ENCODE results near the gene CCDC138. TPM values are rescaled to one million over a fixed set of nuclear protein-coding genes. Genes with fewer than 3 reads are reported as not detected.

CCDC138 gene
- total RNA-seq, 1 donor from 2014 or later: 2.9 TPM

DNA sequence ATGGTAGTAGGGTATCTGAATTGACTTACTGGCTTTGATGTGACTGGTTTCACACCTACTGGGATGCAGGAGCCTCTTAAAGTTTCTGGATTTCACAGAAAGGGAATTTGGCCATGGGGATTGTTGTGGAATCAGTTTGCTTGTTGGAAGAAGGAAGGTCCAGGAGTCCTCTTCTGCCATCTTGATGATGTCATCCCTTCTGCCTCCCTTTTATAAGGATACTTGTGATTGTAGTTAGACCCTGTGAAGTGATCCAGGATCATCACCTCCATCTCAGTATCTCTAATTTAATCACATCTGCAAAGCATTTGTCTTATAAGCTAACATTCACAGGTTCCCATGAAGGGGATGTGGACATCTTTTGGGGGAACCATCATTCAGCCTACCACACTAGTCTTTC is 79.5 kb downstream of the CCDC138 start:
- Histone ChIP-seq H3K4me3 (no peak overlapping the region), H3K9me3 (no peaks in the 10 kb centered on the region), H3K27me3 (no peaks in the 10 kb centered on the region), H3K27ac (no peak overlapping the region), H3K4me1 (no peaks in the 10 kb centered on the region), H3K36me3 (no peaks in the 10 kb centered on the region)
- DNase-seq (no peak), ATAC-seq (no peak)
- TF ChIP-seq, protein P1, sequence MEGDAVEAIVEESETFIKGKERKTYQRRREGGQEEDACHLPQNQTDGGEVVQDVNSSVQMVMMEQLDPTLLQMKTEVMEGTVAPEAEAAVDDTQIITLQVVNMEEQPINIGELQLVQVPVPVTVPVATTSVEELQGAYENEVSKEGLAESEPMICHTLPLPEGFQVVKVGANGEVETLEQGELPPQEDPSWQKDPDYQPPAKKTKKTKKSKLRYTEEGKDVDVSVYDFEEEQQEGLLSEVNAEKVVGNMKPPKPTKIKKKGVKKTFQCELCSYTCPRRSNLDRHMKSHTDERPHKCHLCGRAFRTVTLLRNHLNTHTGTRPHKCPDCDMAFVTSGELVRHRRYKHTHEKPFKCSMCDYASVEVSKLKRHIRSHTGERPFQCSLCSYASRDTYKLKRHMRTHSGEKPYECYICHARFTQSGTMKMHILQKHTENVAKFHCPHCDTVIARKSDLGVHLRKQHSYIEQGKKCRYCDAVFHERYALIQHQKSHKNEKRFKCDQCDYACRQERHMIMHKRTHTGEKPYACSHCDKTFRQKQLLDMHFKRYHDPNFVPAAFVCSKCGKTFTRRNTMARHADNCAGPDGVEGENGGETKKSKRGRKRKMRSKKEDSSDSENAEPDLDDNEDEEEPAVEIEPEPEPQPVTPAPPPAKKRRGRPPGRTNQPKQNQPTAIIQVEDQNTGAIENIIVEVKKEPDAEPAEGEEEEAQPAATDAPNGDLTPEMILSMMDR (IDR thresholded peaks at IDR 0.05): no peak
- intact Hi-C loops (cut with DNase I): no loop called here

DNA sequence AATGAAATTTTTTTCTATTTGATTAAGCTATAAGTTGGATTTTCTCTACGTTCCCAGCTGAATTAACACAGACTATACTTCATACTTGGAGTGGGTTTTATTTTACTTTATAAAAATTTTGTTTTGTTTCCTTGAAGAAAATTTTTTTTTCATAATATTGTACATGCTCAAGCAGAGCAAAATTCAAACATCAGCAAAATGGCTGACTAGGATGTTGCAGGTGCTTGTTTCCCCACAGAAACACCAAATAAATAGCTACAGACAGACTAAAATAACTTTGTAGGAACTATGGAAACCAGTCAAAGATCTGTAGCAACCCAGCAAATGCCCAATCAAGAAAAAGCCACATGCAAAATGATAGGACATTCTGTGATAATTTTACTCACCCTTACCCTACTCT is 82.3 kb downstream of the CCDC138 start:
- DNase-seq (no peak), ATAC-seq (no peak)
- TF ChIP-seq, protein P1 (IDR thresholded peaks at IDR 0.05): no peak
- intact Hi-C loops (cut with DNase I): no loop called here
- Histone ChIP-seq H3K4me1 (no peaks in the 10 kb centered on the region), H3K9me3 (no peaks in the 10 kb centered on the region), H3K27me3 (no peaks in the 10 kb centered on the region), H3K4me3 (no peak overlapping the region), H3K36me3 (no peaks in the 10 kb centered on the region), H3K27ac (no peak overlapping the region)

DNA sequence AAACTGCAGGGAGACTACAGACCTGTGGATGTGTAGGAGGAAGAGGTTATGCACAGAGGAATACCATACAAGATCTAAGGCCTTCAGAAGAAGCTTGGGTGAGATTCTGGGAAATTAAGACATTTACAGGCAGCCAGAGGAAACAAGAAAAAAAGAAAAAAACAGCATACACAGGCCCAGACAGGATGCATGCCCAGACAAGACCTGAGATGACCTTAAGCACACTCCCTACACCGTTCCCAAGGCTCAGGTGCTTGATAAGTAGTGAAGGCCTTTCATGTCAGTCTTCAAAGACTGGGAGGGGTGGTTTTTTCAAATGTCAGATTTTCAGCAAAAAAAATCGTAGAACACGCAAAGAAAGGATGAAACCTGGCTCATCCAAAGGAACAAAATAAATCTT is 83.0 kb downstream of the CCDC138 start:
- intact Hi-C loops (cut with DNase I): no loop called here
- Histone ChIP-seq H3K36me3 (no peaks in the 10 kb centered on the region), H3K9me3 (no peaks in the 10 kb centered on the region), H3K27me3 (no peaks in the 10 kb centered on the region), H3K4me1 (no peaks in the 10 kb centered on the region), H3K4me3 (no peak overlapping the region), H3K27ac (no peak overlapping the region)
- ATAC-seq: no peak
- TF ChIP-seq, protein P1 (IDR thresholded peaks at IDR 0.05): no peak
- DNase-seq: no peak

DNA sequence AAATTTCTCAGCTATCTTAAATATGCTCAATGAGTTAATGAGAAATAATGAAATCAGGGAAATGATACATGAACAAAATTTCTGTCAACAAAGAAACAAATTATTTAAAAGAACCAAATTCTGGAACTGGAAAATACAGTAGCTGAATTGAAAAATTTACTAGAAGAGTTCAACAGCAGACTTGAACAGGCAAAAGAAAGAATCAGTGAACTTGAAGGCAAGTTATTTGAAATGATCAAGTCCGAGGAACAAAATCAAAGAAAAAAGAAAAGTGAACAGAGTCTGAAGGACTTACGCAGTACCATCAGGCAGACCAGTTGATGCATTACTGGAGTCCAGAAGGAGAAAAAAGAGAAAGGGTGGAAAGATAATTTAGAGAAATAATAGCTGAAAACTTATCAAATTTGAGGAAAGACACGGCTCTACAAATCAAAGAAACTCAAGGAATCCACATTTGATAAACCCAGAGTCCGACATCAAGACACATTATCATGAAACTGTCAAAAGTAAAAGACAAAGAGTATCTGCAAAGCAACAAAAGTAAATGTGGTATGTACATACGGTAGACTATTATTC is 83.6 kb downstream of the CCDC138 start:
- Histone ChIP-seq H3K27ac (no peak overlapping the region), H3K27me3 (no peaks in the 10 kb centered on the region), H3K36me3 (no peaks in the 10 kb centered on the region), H3K4me1 (no peaks in the 10 kb centered on the region), H3K4me3 (no peak overlapping the region), H3K9me3 (no peaks in the 10 kb centered on the region)
- DNase-seq (no peak), ATAC-seq (no peak)
- intact Hi-C loops (cut with DNase I): no loop called here
- TF ChIP-seq, protein P1 (IDR thresholded peaks at IDR 0.05): no peak

DNA sequence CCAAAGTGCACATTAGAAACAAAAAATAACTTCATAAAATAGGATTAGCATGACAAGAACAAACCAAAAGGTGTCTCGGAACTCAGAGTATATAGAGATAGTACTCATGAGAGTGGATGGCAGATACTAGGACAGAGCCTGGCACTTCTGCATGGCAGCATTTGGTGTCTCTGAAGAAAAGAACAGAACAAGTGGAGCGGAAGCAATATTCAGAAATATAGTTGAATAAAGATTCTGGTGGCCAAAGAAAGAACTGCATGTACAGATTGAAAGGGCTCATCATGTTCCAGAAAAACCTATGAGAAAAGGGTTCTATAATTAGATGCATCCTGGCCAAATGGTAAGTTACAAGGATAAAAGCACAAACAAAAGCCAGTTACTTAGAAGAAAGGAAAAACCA is 90.9 kb downstream of the CCDC138 start:
- no peak for ATAC-seq
- intact Hi-C loops (cut with DNase I): no loop called here
- no peaks in the 10 kb centered on the region for H3K36me3 ChIP-seq
- no peak overlapping the region for H3K27ac ChIP-seq
- no peaks in the 10 kb centered on the region for H3K27me3 ChIP-seq
- H3K4me1 ChIP-seq: no peaks in the 10 kb centered on the region
- DNase-seq: no peak
- H3K9me3 ChIP-seq: peaks cover 5% of the 10 kb centered on the region
- TF ChIP-seq, protein P1 (IDR thresholded peaks at IDR 0.05): no peak
- no peak overlapping the region for H3K4me3 ChIP-seq

DNA sequence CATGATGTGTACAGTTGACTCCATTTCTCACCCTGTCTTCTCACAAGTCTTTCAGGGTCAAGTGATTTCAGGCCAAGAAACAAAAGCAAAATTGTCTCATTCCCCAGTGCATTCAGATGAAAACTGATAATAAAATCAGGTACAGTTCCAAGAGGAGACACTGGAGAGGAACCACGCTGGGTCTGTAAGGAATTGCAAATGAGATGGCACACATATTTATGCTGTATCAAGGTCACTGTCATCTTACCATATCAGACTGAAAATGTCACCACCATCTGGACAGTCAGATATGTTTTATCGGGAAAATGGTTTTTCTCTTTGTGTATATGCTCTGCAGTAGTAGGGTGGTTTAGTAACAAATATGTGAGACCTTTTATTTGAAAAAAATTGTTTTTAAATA is 91.7 kb downstream of the CCDC138 start:
- Histone ChIP-seq H3K36me3 (no peaks in the 10 kb centered on the region), H3K27ac (no peak overlapping the region), H3K9me3 (peaks cover 5% of the 10 kb centered on the region), H3K4me3 (no peak overlapping the region), H3K4me1 (no peaks in the 10 kb centered on the region), H3K27me3 (no peaks in the 10 kb centered on the region)
- ATAC-seq: no peak
- no peak for DNase-seq
- intact Hi-C loops (cut with DNase I): no loop called here
- TF ChIP-seq, protein P1 (IDR thresholded peaks at IDR 0.05): no peak

Measured in upper lobe of right lung (tissue), 1 donor.